ENCODE measurements around the gene TTLL1.
"Not testable (repeated sequence)": the region's sequence is repeated elsewhere in the genome, so short reads cannot be mapped to it uniquely, and the experiment has no call there.

The TTLL1 gene

DNA sequence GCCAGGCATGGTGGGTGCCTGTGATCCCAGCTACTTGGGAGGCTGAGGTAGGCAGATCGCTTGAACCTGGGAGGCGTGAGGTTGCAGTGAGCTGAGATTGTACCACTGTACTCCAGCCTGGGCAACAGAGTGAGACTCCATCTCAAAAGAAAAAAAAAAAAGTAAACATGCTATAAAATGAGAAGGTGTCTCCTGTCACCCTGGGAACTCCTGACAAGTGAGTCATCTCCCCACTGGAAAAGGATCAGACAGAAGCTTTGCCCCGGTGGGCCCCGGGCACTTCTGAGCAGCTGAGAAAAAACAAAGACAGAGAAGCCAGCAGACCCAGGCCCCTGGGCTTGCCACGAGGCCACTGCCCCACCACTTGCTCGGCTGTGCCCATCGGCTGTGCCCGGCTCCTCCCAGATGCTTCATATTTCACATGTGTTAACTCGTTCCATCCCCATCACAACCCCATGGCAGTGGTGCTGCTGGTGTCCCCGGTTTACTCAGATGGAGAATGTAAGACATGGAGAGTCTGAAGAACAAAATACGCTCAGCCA lies 22.3 kb downstream of the TTLL1 start:
- no peak for DNase-seq (ENCODE audit: low spot score)

- no peak for DNase-seq (ENCODE audit: low spot score)
Measured at GRCh38 chr22:43066134-43066533, 23.1 kb downstream of the TTLL1 start.

GRCh38 chr22:43060183-43060582 lies 29.0 kb downstream of the TTLL1 start:
- peak; percentile 46 for DNase-seq (ENCODE audit: low spot score)

GRCh38 chr22:43057641-43058040 lies 31.6 kb downstream of the TTLL1 start:
- no peak for DNase-seq (ENCODE audit: low spot score)

DNA sequence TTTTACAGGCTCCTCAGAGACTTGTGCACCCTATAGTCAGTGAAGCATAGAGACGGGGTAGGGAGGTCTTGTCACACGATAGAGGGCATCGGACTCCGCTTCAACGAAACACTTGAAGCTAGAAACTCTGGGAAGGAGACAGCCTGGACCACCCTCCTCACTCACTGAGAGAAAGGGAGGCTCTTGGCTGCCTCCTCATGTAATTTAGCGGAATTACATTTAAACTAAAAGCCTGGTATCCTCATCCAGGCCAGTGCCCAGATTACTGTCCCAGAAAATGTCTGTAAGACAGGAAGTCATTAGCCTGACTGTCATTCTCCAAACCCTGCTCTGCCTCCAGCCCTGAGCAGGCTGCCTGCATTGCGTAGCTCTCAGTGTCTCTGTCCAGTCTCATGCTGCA lies 36.0 kb downstream of the TTLL1 start:
- DNase-seq (ENCODE audit: low spot score), result no peak

DNA sequence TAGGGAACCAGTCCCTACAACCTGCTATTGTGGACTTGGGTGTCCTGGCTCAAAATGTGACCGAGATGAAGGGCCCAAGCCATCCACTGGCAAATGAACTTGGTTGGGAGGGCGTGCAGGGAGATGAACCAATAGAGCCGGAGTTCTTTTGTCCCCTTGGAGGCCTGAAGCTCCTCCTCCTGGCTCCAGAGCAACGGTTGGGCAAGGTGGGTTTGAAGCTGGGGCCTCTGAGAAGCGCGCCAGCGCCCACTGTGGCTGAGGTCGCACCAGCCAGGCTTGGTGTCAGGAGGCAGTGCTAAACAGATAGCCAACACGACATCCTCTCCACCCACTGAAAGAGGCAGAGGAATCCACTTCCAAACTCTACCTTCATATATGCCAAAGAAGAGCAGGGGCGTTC lies 38.2 kb downstream of the TTLL1 start:
- DNase-seq (ENCODE audit: low spot score), result no peak

DNA sequence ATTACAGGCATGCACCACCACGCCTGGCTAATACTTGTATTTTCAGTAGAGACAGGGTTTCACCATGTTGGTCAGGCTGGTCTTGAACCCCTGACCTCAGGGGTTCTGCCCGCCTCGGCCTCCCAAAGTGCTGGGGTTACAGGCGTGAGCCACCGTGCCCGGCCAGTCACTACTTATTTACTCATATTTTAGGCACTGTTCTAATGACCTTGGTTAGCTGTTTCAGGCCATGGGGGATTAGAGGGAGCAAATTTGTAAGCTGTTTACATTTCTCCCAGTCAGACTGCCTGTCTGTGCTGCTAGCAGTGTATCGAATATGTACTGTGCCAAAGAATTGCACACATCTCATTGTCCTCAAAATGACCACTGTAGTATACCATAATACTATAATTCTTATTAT lies 41.6 kb downstream of the TTLL1 start:
- DNase-seq (ENCODE audit: low spot score), result no peak

DNA sequence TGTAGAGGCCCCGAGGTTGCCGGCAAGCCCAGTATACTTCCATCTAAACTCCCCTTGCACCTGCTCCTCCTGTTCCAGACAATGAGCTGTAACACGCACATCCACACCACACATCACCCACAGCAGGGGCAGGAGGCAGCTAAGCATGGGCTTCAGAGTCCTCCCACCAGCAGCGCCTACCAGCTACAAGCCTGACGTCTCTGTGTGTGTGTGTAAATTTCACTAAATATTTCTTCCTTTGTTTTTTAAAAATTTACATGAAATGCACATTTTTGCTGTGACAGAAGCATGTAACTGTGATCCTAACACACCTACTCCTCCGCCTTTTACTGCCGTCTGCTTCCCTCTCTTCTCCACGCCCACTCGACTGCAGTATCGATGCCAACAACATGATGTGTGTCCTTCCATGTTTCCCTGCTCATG lies 44.9 kb downstream of the TTLL1 start:
- no peak for DNase-seq (ENCODE audit: low spot score)

DNA sequence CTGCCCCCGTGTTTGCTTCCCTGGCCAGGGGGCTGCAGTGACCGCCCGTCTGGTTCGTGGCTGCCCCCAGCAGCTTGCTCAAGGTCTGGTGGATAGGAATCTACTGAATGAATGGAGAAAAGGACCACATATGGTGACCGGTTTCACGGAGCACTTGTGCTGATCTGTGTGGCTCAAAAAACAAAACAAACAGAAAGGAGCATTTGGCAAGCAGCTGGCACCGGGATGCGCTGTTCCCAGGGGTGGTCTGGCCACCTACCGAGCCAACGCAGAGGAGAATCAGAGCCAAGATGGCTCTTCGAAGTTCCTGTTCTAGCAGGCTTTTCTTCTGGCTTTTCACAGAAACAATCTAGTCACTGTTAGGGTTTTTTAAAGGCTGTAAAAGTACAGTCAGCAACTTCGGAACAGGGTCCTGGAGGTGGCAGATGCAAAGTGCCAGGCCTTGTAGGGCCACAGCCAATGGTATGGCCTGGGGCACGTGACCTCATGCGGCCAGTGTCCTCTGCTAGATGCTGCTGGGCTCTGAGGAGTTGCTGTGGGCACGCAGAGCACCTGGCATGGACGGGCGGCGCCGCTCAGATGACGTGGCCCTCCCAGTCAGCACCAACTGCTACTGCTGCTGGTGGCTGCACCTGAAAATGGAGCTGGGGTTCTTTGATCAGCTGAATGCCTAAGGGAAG lies 47.0 kb downstream of the TTLL1 start:
- no peak for DNase-seq (ENCODE audit: low spot score)

DNA sequence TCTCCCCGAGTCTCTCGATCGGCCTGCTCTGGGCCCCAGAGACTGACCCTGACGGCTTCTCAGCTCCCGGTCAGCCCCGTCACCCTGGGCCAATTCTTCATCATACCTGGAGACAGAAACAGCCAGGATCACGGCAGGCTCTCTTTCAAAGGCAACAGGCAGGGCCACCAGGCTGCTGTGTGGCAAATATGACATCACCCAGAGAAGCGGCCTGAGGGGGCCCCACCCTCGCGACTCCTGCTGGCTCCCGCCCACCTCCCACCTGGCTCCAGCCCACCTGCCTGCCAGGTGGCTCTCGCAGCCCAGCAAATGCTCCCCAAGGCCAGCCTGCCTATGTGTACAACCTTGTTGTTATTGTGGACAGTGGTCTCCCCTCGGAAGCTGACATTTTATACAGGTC lies 49.4 kb downstream of the TTLL1 start:
- no peak for DNase-seq (ENCODE audit: low spot score)

- DNase-seq (ENCODE audit: low spot score), result no peak
Measured at GRCh38 chr22:43038325-43038724, 50.9 kb downstream of the TTLL1 start.

DNA sequence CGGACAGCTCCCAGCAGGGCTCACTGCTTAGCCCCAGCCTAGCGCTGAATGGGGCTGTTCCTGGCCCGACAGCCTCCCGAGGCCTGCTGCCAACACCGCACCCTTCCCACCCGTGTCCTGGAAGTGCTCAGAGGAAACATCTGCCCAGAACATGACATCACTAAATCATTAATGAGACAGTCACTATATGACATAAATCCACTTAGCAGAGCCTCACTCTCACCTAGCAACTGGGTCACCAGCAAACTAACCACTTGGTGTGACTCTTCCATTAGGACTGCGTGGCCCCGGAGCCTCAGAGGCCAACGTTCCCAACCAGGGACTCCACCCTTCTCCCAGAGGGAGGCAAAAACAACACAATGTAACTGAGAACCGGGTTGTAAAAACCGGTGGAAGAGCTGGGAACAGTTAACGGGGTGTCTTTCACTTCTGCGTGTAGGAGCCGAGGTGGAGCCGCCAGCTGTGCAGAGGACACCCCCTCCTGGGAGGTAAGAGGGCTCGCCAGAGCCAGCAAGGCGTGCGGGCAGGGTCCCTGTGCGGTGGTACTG lies 52.8 kb downstream of the TTLL1 start:
- DNase-seq (ENCODE audit: low spot score), result peak; percentile 71

DNA sequence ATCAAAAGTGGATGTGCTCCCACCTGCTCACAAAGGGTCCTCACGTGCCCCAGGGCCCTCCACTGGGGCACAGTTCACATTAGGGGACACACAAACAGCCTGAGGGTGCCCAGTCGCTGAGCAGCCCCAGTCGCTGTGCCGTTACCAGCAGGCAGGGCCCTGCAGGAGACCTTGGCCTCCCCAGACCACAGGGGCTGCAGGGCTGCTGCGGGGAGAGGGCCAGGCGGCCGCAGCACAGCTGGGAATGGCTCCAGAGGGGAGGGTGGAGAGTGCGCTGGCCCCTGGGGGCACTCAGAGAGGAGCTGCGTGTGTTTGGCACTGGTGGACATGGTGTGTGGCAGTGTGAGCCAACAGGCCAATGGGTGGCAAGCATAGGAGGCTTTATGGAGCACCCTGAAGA lies 53.9 kb downstream of the TTLL1 start:
- no peak for DNase-seq (ENCODE audit: low spot score)

DNA sequence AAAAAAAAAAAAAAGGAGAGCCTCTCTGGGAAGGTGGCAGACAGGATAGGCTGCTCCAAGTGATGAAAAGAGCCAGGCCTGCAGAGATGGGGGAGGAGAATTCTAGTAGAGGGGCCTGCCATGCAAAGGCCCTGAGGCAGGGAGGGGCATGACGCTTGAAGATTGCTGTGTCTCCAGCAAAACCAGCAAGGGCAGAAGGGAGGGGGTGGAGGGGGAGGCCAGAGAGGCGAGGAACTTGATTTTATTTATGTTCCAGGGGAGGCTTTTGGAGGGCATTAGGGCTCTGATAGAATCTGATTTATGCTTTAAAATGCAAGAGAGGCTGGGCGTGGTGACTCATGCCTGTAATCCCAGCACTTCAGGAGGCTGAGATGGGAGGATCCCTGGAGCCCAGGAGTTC lies 57.6 kb downstream of the TTLL1 start:
- no peak for DNase-seq (ENCODE audit: low spot score)

GRCh38 chr22:43018615-43019014 lies 70.6 kb downstream of the TTLL1 start:
- DNase-seq (ENCODE audit: low spot score), result no peak

DNA sequence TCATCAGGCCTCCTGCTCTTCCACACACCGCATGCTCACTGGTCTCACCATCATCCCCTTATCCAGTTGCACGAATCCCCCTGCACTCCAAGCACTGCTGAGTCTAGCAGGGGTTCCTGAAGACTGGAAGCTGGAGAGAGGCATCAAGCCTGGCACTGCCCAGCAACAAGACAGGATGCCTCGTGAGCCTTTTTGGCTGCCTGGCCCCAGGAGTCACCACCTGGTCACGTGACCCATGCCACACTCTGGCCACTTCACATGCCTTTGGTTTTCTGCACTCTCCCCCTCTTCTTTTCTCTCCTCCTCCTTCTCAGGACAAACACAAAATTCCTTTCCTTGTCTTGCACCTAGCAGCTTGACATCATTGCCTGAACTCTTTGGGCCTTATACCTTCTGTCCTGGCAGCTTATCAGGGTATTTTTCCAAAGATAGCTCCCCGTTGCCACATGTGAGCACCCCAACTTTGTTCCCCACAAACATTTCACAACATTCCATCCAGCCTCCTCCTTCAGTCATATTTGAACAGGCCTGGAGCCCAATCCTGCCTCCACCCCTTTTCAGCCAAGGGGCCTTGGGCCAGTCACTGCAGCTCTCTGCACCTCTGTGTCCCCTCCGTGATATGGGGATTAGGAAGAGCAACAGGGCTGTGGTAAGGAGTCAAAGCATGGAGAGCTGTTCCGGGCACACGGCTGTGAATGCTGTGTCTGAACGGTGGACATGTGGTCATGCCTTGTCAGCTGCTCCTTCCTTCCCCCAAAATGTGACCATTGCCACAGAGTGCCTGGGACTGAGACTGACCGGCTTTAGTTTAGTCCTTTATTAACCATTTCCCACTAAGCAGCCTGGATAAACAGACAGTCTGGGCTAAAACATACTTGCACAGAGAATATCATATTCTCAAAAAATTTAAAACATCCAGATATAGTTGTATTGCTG lies 71.4 kb downstream of the TTLL1 start:
- DNase-seq (ENCODE audit: low spot score), result no peak

DNA sequence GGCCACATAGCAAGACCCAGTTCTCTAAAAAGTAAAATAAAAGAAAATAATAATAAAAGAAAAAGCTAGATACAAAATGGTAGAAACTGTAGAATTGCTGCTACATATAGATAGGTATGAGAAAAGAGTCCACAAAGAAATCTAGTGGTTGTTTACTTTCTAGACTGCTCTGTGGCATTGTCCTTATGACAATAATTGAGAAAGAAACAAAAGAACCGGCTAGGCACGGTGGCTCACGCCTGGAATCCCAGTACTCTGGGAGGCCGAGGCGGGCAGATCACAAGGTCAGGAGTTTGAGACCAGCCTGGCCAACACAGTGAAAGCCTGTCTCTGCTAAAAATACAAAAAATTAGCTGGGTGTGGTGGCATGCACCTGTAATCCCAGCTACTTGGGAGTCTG lies 73.0 kb downstream of the TTLL1 start:
- DNase-seq (ENCODE audit: low spot score), result not testable (repeated sequence)

- DNase-seq (ENCODE audit: low spot score), result no peak
Measured at GRCh38 chr22:43015677-43016042, 73.5 kb downstream of the TTLL1 start.

DNA sequence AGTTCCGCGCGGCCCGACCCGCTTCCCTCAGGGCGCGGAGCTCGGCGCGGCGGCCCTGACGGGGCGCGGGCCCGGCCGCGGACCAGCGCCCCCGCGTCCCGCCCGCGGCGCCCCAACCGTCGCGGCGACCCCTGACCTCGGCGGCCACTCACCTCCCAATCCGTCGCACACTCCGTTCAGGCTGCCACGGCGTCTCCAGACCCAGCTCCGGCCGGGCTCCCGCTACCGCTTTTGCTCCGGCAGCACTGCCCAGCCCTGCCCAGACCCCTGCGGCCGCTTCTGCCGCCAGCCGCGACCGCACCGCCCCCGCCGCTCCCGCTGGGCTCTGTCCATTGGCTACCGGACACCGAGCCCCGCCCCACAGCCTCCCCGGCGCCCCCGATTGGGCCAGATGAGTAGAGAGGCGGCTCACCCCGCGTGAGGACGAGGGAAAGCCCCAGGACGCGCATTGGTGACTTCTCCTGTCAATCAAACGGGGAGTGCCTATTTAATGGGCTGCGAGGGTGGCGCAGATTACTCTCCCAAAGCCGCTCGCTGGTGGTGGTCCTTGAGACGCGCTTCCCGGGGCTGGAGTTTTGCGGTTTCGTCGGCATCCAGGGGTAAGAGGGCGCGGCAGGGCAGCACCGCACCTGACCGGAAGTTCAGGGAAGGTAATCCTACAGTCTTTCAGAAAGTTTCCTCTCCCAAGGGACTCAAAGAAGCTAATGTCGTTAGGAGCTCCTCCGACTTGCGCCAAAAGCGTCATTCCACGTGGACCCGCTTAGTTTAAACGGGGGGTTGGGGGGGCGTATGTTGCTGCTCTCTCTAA lies 74.1 kb downstream of the TTLL1 start, which contains the start of gene PACSIN2:
Gene PACSIN2, minus strand, starts transcription at position 281 of the 808 bp plus-strand sequence. CDS start 103,069 bp downstream, outside the sequence.
- peak; percentile 100 for DNase-seq (ENCODE audit: low spot score)

DNA sequence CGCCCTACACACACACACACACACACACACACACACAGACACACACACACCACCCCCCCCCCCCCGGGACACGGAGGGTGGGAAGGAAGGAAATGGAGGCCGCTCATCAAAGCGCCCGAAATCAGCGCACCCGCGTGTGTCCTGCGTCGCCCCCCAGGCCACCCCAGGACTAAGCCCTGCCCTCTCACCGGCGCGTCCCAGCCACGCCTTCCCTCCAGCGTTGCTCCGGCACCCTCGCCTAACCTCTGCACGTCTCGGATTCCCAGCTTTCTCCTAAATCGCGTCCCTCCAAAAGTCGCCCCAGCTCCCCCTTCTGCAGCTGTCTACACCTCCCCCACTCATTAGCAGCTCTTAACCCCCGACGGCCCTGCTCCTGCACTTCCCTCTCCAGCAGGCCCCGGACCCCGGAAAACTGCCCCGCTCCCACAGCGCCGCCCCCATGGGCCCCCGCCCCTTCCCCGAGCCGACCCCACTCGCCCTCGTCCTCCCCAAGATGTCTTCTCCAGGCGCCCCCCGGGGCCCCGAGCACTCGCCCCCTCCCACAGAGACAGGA lies 74.8 kb downstream of the TTLL1 start:
- DNase-seq (ENCODE audit: low spot score), result peak; percentile 58

Data from GM03348 (cell line).